Measurements from ENCODE around the gene GSTM3. TPM values are rescaled to one million over a fixed set of nuclear protein-coding genes. Genes with fewer than 3 reads are reported as not detected.

The GSTM3 gene
- total RNA-seq, 1 experiment from 2014 or later = 2.2 TPM

GRCh38 chr1:109780982-109781381 lies 40.1 kb upstream of the GSTM3 start (continued):
- no peak for TF ChIP-seq ATF6 (CRISPR knock-in tag; IDR thresholded peaks at IDR 0.05)
- no peak for TF ChIP-seq CBFB (CRISPR knock-in tag; IDR thresholded peaks at IDR 0.05; ENCODE audit: low read depth)
- no peak for TF ChIP-seq CREM (CRISPR knock-in tag; IDR thresholded peaks at IDR 0.05)
- TF ChIP-seq ATF3 (CRISPR knock-in tag; conservative IDR thresholded peaks at IDR 0.05) = no peak
- no peak for TF ChIP-seq KAT7 (CRISPR knock-in tag; IDR thresholded peaks at IDR 0.05; ENCODE audit: borderline replicate concordance)
- TF ChIP-seq ZNF425 (CRISPR knock-in tag; conservative IDR thresholded peaks at IDR 0.05) = no peak
- no peak for TF ChIP-seq ZNF232 (CRISPR knock-in tag; IDR thresholded peaks at IDR 0.05)
- TF ChIP-seq RELA (CRISPR knock-in tag; IDR thresholded peaks at IDR 0.05; ENCODE audit: borderline replicate concordance) = no peak
- no peak for TF ChIP-seq FOXK1 (CRISPR knock-in tag; IDR thresholded peaks at IDR 0.05)
- TF ChIP-seq ZBTB43 (CRISPR knock-in tag; IDR thresholded peaks at IDR 0.05) = no peak
- TF ChIP-seq ZNF219 (CRISPR knock-in tag; IDR thresholded peaks at IDR 0.05; ENCODE audit: borderline replicate concordance) = no peak

- Mint-ChIP-seq H3K9me3 (peaks cover 25% of the 10 kb centered on the region), H3K4me1 (peaks cover 16% of the 10 kb centered on the region), H3K27ac (no peak overlapping the region), H3K4me3 (no peak overlapping the region), H3K27me3 (ENCODE audit: low read depth) (peaks cover 9% of the 10 kb centered on the region), H3K36me3 (peaks cover 11% of the 10 kb centered on the region)
- ATAC-seq (no peak), DNase-seq (ENCODE audit: low spot score) (peak; percentile 6)
- POLR2A ChIA-PET = interaction anchor here (0.8 kb wide), 1 partner anchor 207 kb away, joined by 5 read pairs; the partner anchor contains the start of gene AHCYL1
- CTCF ChIA-PET = interaction anchor here (1.1 to 17.4 kb wide), 15 partner anchors 12 to 251 kb away, joined by 3 to 341 read pairs (median 11); partner anchors contain the start of gene AHCYL1
- TF ChIP-seq ZNF121 (CRISPR knock-in tag; IDR thresholded peaks at IDR 0.05) = no peak
- TF ChIP-seq ZNF317 (CRISPR knock-in tag; IDR thresholded peaks at IDR 0.05; ENCODE audit: borderline replicate concordance, low read depth) = no peak
- TF ChIP-seq OVOL2 (CRISPR knock-in tag; IDR thresholded peaks at IDR 0.05; ENCODE audit: borderline replicate concordance) = no peak
- no peak for TF ChIP-seq CREM (CRISPR knock-in tag; IDR thresholded peaks at IDR 0.05)
- no peak for TF ChIP-seq NFATC4 (CRISPR knock-in tag; IDR thresholded peaks at IDR 0.05)
Observed at GRCh38 chr1:109777980-109778625, 37.3 kb upstream of the GSTM3 start.

- H3K4me3 Mint-ChIP-seq = no peak overlapping the region
- peak; percentile 6 for DNase-seq (ENCODE audit: low spot score)
- peaks cover 9% of the 10 kb centered on the region for H3K27me3 Mint-ChIP-seq (ENCODE audit: low read depth)
- peaks cover 25% of the 10 kb centered on the region for H3K9me3 Mint-ChIP-seq
- ChIA-PET POLR2A (interaction anchor here (0.8 to 1.9 kb wide), 2 partner anchors 207 to 208 kb away, joined by 5 to 9 read pairs; partner anchors contain the start of gene AHCYL1), CTCF (interaction anchor here (0.7 to 17.4 kb wide), 38 partner anchors 9 to 288 kb away, joined by 3 to 341 read pairs (median 4); partner anchors contain the start of genes AHCYL1, CSF1, GNAI3 and STRIP1)
- H3K36me3 Mint-ChIP-seq = peaks cover 11% of the 10 kb centered on the region
- TF ChIP-seq ATF2 (CRISPR knock-in tag; IDR thresholded peaks at IDR 0.05; ENCODE audit: borderline replicate concordance, low read depth) = no peak
- H3K27ac Mint-ChIP-seq = no peak overlapping the region; the same call in 1 of the 2 replicates
- peaks cover 9% of the 10 kb centered on the region for H3K4me1 Mint-ChIP-seq
- no peak for ATAC-seq
Observed at GRCh38 chr1:109777436-109777835, 36.6 kb upstream of the GSTM3 start.
